Tibial nerve (tissue), 3 donors: ENCODE measurements around the gene LAMP1.

Experiments used
- POLR2A ChIP-seq, 2 donors: fragments of 450-650 bp; IDR thresholded peaks; one replicate each; pipeline ENCODE4 v1.6.1; 2017; ENCODE audit warnings: antibody characterized with exemption in 2 of 2, mild to moderate bottlenecking in 2 of 2, moderate library complexity in 2 of 2
- TF ChIP-seq, protein P1 (sequence below), 5 experiments: fragments of 200-600 bp in 3 of 5; fragments of 450-650 bp in 2 of 5; sonication (generic) in 3 of 5; IDR thresholded peaks; one replicate each; pipeline ENCODE4 v1.5.1; 2016 to 2019; ENCODE audit warnings: antibody characterized with exemption in 5 of 5, mild to moderate bottlenecking in 3 of 5, moderate library complexity in 2 of 5

DNA sequence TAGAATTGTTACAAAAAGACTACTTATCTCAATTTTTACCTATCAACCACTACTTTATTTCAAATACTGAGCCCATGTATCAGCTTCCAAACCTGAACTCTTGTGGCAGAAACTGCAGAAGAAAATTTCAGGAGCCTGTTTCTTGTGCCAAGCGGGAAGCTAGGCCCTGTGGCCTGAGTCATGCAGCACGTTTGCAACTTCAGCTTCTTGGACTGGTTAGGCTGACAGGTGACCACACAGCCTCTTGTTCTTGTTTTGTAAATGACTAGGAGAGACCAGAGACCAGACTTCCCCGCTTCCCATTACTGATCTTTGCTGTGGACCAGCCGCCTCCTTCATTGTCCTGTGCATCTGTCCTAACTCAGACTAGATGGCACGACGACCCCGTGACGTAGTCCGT is 3.4 kb upstream of the LAMP1 start:
- TF ChIP-seq, protein P1, sequence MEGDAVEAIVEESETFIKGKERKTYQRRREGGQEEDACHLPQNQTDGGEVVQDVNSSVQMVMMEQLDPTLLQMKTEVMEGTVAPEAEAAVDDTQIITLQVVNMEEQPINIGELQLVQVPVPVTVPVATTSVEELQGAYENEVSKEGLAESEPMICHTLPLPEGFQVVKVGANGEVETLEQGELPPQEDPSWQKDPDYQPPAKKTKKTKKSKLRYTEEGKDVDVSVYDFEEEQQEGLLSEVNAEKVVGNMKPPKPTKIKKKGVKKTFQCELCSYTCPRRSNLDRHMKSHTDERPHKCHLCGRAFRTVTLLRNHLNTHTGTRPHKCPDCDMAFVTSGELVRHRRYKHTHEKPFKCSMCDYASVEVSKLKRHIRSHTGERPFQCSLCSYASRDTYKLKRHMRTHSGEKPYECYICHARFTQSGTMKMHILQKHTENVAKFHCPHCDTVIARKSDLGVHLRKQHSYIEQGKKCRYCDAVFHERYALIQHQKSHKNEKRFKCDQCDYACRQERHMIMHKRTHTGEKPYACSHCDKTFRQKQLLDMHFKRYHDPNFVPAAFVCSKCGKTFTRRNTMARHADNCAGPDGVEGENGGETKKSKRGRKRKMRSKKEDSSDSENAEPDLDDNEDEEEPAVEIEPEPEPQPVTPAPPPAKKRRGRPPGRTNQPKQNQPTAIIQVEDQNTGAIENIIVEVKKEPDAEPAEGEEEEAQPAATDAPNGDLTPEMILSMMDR (IDR thresholded peaks at IDR 0.05), result no peak
- TF ChIP-seq POLR2A (IDR thresholded peaks at IDR 0.05), result no peak
